B cell (primary cell): ENCODE results near the gene WRAP73. TPM values are rescaled to one million over a fixed set of nuclear protein-coding genes. Genes with fewer than 3 reads are reported as not detected.

ENCODE experiments used
- ATAC-seq: fragments of 200-7000 bp; cut with Tn5 transposase; one replicate; pipeline ENCODE4 v1.10.0; 2021; ENCODE audit warnings: low read depth, mild to moderate bottlenecking, moderate number of reproducible peaks, moderate library complexity
- CTCF ChIA-PET: fragments of 350-600 bp; sonication (Branson Sonifier 250); formaldehyde crosslinking; loops from one replicate; lab custom pipeline; 2021; ENCODE audit warnings: antibody characterized with exemption, inconsistent platforms; lab: Charles Lee
- POLR2A ChIA-PET: fragments of 350-600 bp; sonication (Branson Sonifier 250); formaldehyde crosslinking; loops from one replicate; lab custom pipeline; 2021; ENCODE audit warnings: antibody characterized with exemption; lab: Charles Lee
- DNase-seq: peaks from one replicate; pipeline ENCODE4 v3.0.0; 2013
- H2AFZ ChIP-seq: 2 replicates; pipeline ENCODE4 v1.6.1; 2012; ENCODE audit warnings: mild to moderate bottlenecking, low read depth, low read length; ENCODE audit not compliant: insufficient read depth, poor library complexity, severe bottlenecking
- H3K27ac ChIP-seq, 2 donors: 1 replicate in 1 of 2; 2 replicates in 1 of 2; pipeline ENCODE4 v1.5.1; 2012 to 2013; ENCODE audit warnings: low read length in 2 of 2, mild to moderate bottlenecking in 2 of 2, moderate library complexity in 1 of 2
- H3K27me3 ChIP-seq, 4 experiments: fragments of 200-600 bp in 1 of 4; sonication (generic) in 1 of 4; replicated peaks in 1 of 4; 1 replicate in 2 of 4; 2 replicates in 2 of 4; pipeline versions ENCODE4 v1.6.1 to v1.7.0; 2013 to 2016; ENCODE audit warnings: low read length in 3 of 4, mild to moderate bottlenecking in 2 of 4, mixed read lengths in 1 of 4, moderate library complexity in 1 of 4; ENCODE audit not compliant: insufficient read depth in 4 of 4, control insufficient read depth in 3 of 4; ENCODE audit errors: control extremely low read depth in 1 of 4
- H3K36me3 ChIP-seq, 2 experiments: replicated peaks in 1 of 2; 1 replicate in 1 of 2; 2 replicates in 1 of 2; pipeline versions ENCODE4 v1.6.1 to v1.7.1; 2013; ENCODE audit warnings: low read length in 1 of 2; ENCODE audit not compliant: insufficient read depth in 2 of 2, control insufficient read depth in 1 of 2; ENCODE audit errors: control extremely low read depth in 1 of 2, extremely low read depth in 1 of 2
- H3K4me1 ChIP-seq, 2 donors: fragments of 200-600 bp in 1 of 2; sonication (generic) in 1 of 2; 1 replicate in 1 of 2; 2 replicates in 1 of 2; pipeline versions ENCODE4 v1.5.1 to v1.6.1; 2013 to 2017; ENCODE audit warnings: low read length in 2 of 2; ENCODE audit not compliant: control insufficient read depth in 2 of 2, insufficient read depth in 2 of 2
- H3K4me2 ChIP-seq: replicated peaks from 2 replicates; pipeline ENCODE3; 2012; ENCODE audit warnings: mild to moderate bottlenecking, low read depth, low read length; ENCODE audit not compliant: poor library complexity, severe bottlenecking
- H3K4me3 ChIP-seq, 5 experiments: fragments of 200-600 bp in 1 of 5; sonication (generic) in 1 of 5; 1 replicate in 3 of 5; 2 replicates in 2 of 5; pipeline versions ENCODE4 v1.5.1 to v1.7.0; 2011 to 2016; ENCODE audit warnings: low read length in 4 of 5, mild to moderate bottlenecking in 4 of 5, low read depth in 2 of 5, control low read depth in 1 of 5, moderate library complexity in 1 of 5; ENCODE audit not compliant: insufficient read depth in 1 of 5; ENCODE audit errors: control extremely low read depth in 1 of 5, extremely low read depth in 1 of 5
- H3K79me2 ChIP-seq: fragments of 200-600 bp; sonication (generic); one replicate; pipeline ENCODE4 v1.6.0; 2016; ENCODE audit warnings: low read length; ENCODE audit not compliant: control insufficient read depth, insufficient read depth
- H3K9ac ChIP-seq: fragments of 200-600 bp; sonication (generic); 2 replicates; pipeline ENCODE4 v1.6.1; 2017; ENCODE audit warnings: mild to moderate bottlenecking, low read length, moderate library complexity
- H3K9me3 ChIP-seq, 3 donors: one replicate each; pipeline versions ENCODE4 v1.6.1 to v1.7.1; 2013; ENCODE audit warnings: low read length in 2 of 3; ENCODE audit not compliant: control insufficient read depth in 2 of 3, insufficient read depth in 1 of 3; ENCODE audit errors: control extremely low read depth in 1 of 3
- H4K20me1 ChIP-seq: 2 replicates; pipeline ENCODE4 v1.6.0; 2012; ENCODE audit warnings: mild to moderate bottlenecking, low read length; ENCODE audit not compliant: insufficient read depth, control insufficient read depth, poor library complexity, severe bottlenecking
- H3K27ac Mint-ChIP-seq: one replicate; pipeline ENCODE4 v1.8.0; 2021; ENCODE audit warnings: mixed read lengths
- H3K27me3 Mint-ChIP-seq: one replicate; pipeline ENCODE4 v1.8.0; 2021; ENCODE audit warnings: mixed read lengths
- H3K4me1 Mint-ChIP-seq: one replicate; pipeline ENCODE4 v1.8.0; 2021; ENCODE audit warnings: mixed read lengths
- H3K4me3 Mint-ChIP-seq: one replicate; pipeline ENCODE4 v1.8.0; 2021; ENCODE audit warnings: mixed read lengths
- H3K9me3 Mint-ChIP-seq: one replicate; pipeline ENCODE4 v1.8.0; 2022; ENCODE audit warnings: mixed read lengths; ENCODE audit not compliant: insufficient read depth
- CTCF ChIP-seq: fragments of 200-600 bp; IDR thresholded peaks from one replicate; pipeline ENCODE4 v1.8.0; 2022; ENCODE audit warnings: antibody characterized with exemption, mild to moderate bottlenecking
- EZH2 ChIP-seq: IDR thresholded peaks from 2 replicates; pipeline ENCODE4 v1.6.1; 2012; ENCODE audit warnings: borderline replicate concordance, low read depth, mild to moderate bottlenecking, moderate library complexity, low read length; ENCODE audit not compliant: insufficient read depth, poor library complexity, severe bottlenecking
- WGBS: methylation state at CpG from one replicate; pipeline ENCODE4 v1.1.5; 2013; ENCODE audit warnings: missing lambda C conversion rate; ENCODE audit not compliant: insufficient coverage; 5-methylcytosine and 5-hydroxymethylcytosine counted together
- intact Hi-C: fragments of 100-400 bp; cut with micrococcal nuclease; formaldehyde crosslinking; loops from one replicate; pipeline ENCODE4 v1.10.0; 2022
- polyA plus RNA-seq: library from polyadenylated mRNA; depleted of rRNA; stranded (reverse); fragments of >200 nt; gene quantifications from 2 replicates; pipeline ENCODE4 v1.2.3, GENCODE V29; 2012
- total RNA-seq, 2 donors: library from RNA; stranded (reverse); fragments of 120-200 nt in 1 of 2; gene quantifications; 1 replicate in 1 of 2; 2 replicates in 1 of 2; pipeline versions ENCODE4 v1.2.3 to v1.2.4, GENCODE V29; 2013 to 2022

Gene WRAP73
- total and polyA plus RNA-seq, 2 donors (not counting 1 experiment from before 2014, with no cell fraction given): 37.1 to 68.5 TPM

DNA sequence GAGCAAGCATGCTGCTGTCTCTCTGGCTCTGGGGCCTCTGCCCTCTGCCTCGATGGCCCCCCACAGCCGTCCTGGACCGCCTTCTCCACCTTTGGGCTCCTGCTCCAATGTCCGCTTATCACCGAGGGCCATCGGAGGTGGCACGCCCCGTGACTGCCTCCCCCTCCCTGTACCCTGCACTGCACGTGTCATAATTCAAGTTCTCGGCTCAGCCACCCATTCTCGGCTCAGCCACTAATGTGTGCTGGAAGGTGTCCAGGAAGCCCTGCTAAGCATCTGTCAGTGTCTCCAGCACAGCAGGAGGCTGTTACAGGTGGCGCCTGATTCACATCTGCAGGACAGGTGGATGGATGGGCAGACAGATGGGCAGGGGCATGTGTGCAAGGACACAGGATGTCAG is 47.9 kb upstream of the WRAP73 start:
- H3K9ac ChIP-seq: no peak overlapping the region
- H3K27me3 ChIP-seq: peaks cover 0 to 3% (median 0%) of the 10 kb centered on the region in 4 experiments
- H2AFZ ChIP-seq: no peak overlapping the region
- peaks cover 0 to 11% of the 10 kb centered on the region in 2 donors for H3K4me1 ChIP-seq
- Mint-ChIP-seq H3K27me3 (peaks cover 7% of the 10 kb centered on the region), H3K9me3 (no peaks in the 10 kb centered on the region), H3K27ac (no peak overlapping the region), H3K4me1 (peaks cover 10% of the 10 kb centered on the region), H3K4me3 (no peak overlapping the region)
- ChIA-PET CTCF (no interaction called here), POLR2A (no interaction called here)
- WGBS: 97% methylated on average over 12 of the region's 12 CpGs
- ATAC-seq (no peak), DNase-seq (no peak)
- no peak overlapping the region for H3K27ac ChIP-seq
- no peaks in the 10 kb centered on the region for H4K20me1 ChIP-seq
- H3K4me3 ChIP-seq: no peak overlapping the region
- no peak overlapping the region for H3K4me2 ChIP-seq
- H3K9me3 ChIP-seq: peaks cover 0 to 6% (median 0%) of the 10 kb centered on the region in 3 donors
- H3K36me3 ChIP-seq: no peaks in the 10 kb centered on the region
- no peak for TF ChIP-seq CTCF
- intact Hi-C loops: no loop called here
- no peaks in the 10 kb centered on the region for H3K79me2 ChIP-seq

DNA sequence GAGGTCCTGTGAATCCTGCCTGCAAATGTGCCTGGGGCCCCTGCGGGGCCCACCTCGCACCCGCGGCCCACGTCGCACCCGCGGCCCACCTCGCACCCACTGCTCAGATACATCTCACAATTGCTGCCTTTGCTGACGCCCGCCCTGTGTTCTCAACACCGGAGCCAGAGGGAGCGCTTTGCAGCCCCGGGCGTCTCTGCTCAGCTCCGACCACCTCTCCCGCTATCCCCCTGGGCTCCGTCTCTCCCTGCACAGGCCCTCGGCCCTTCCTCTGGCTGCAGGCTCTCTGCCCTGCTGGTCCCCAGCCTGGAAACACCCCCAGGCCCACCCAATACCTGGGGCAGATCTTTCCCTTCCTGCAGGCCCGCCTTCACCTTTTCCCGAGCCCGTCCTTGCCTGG is 47.2 kb upstream of the WRAP73 start:
- H3K4me2 ChIP-seq: no peak overlapping the region
- WGBS: 90% methylated on average over 22 of the region's 22 CpGs
- DNase-seq (no peak), ATAC-seq (no peak)
- ChIA-PET CTCF (no interaction called here), POLR2A (no interaction called here)
- no peaks in the 10 kb centered on the region for H4K20me1 ChIP-seq
- H3K79me2 ChIP-seq: no peaks in the 10 kb centered on the region
- no peak overlapping the region for H3K4me3 ChIP-seq
- TF ChIP-seq EZH2 (no peak), CTCF (no peak)
- peaks cover 0 to 6% (median 0%) of the 10 kb centered on the region in 3 donors for H3K9me3 ChIP-seq
- H3K27ac ChIP-seq: no peak overlapping the region
- intact Hi-C loops: no loop called here
- H3K4me1 ChIP-seq: peaks cover 0 to 11% of the 10 kb centered on the region in 2 donors
- Mint-ChIP-seq H3K4me1 (peaks cover 10% of the 10 kb centered on the region), H3K27me3 (peaks cover 7% of the 10 kb centered on the region), H3K4me3 (no peak overlapping the region), H3K9me3 (no peaks in the 10 kb centered on the region), H3K27ac (no peak overlapping the region)
- H3K9ac ChIP-seq: no peak overlapping the region
- peaks cover 0 to 5% (median 0%) of the 10 kb centered on the region in 4 experiments for H3K27me3 ChIP-seq
- H2AFZ ChIP-seq: no peak overlapping the region
- no peaks in the 10 kb centered on the region for H3K36me3 ChIP-seq
